Brain microvascular endothelial cell (primary cell): ENCODE measurements around the gene LYZL2.
"Not testable (repeated sequence)": the region's sequence is repeated elsewhere in the genome, so short reads cannot be mapped to it uniquely, and the experiment has no call there.

Experiments
- DNase-seq: peaks from one replicate; pipeline ENCODE4 v3.0.0-alpha.2; 2020
- H3K27ac ChIP-seq: fragments of 250-450 bp; sonication (Bioruptor Pico); 2 replicates; pipeline ENCODE4 v1.5.1; 2020; ENCODE audit warnings: mild to moderate bottlenecking, moderate library complexity
- H3K27me3 ChIP-seq: fragments of 250-450 bp; sonication (Bioruptor Pico); replicated peaks from 2 replicates; pipeline ENCODE4 v1.5.1; 2020; ENCODE audit warnings: mild to moderate bottlenecking
- H3K36me3 ChIP-seq: fragments of 250-450 bp; sonication (Bioruptor Pico); replicated peaks from 2 replicates; pipeline ENCODE4 v1.5.1; 2020; ENCODE audit warnings: mild to moderate bottlenecking
- H3K4me3 ChIP-seq: 2 replicates; pipeline ENCODE4 v1.5.1; 2011; ENCODE audit warnings: low read depth, mild to moderate bottlenecking, control low read depth, low read length, moderate library complexity
- in situ Hi-C: cut with HindIII; loops from 2 replicates; pipeline ENCODE4 v1.10.0; 2017; ENCODE audit warnings: low sequenced_read_pairs, low pct_ligation_motif_present
- TF ChIP-seq, protein P1 (sequence below): IDR thresholded peaks from 2 replicates; pipeline ENCODE4 v1.5.1; 2011; ENCODE audit warnings: low read depth, mild to moderate bottlenecking, moderate library complexity, low read length, control low read depth, inconsistent platforms; ENCODE audit errors: missing control alignments

LYZL2 gene

DNA sequence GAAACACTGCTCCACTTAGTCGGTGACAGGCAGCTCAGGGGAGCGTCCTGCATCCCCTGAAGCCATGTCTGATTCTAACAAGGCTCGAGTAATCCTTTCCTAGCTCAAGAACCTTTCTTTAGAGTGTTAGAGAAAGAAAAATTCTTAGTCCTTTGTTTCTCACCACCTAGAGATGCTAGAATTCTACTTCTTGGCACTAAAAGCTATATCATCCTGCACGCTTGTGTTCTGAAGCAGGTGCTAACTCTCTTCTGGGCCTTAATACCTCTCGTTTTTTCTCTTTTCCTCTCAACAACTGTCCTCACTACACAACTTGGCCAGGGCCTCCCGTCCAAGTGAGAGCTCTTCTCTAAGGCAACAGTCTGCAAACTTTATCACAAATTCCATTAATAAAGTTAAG is at the start of gene LYZL2:
Gene LYZL2 (minus strand): TSS at position 101 of the 400 bp plus-strand sequence. CDS start 2,838 bp downstream, outside the sequence.
- H3K36me3 ChIP-seq, result no peaks in the 10 kb centered on the region
- TF ChIP-seq, protein P1, sequence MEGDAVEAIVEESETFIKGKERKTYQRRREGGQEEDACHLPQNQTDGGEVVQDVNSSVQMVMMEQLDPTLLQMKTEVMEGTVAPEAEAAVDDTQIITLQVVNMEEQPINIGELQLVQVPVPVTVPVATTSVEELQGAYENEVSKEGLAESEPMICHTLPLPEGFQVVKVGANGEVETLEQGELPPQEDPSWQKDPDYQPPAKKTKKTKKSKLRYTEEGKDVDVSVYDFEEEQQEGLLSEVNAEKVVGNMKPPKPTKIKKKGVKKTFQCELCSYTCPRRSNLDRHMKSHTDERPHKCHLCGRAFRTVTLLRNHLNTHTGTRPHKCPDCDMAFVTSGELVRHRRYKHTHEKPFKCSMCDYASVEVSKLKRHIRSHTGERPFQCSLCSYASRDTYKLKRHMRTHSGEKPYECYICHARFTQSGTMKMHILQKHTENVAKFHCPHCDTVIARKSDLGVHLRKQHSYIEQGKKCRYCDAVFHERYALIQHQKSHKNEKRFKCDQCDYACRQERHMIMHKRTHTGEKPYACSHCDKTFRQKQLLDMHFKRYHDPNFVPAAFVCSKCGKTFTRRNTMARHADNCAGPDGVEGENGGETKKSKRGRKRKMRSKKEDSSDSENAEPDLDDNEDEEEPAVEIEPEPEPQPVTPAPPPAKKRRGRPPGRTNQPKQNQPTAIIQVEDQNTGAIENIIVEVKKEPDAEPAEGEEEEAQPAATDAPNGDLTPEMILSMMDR, result no peak
- no peak within 1 kb of the TSS for H3K4me3 ChIP-seq
- in situ Hi-C loops, result no loop called here
- no peak within 1 kb of the TSS for H3K27ac ChIP-seq
- DNase-seq, result no peak
- H3K27me3 ChIP-seq, result no peaks in the 10 kb centered on the region

DNA sequence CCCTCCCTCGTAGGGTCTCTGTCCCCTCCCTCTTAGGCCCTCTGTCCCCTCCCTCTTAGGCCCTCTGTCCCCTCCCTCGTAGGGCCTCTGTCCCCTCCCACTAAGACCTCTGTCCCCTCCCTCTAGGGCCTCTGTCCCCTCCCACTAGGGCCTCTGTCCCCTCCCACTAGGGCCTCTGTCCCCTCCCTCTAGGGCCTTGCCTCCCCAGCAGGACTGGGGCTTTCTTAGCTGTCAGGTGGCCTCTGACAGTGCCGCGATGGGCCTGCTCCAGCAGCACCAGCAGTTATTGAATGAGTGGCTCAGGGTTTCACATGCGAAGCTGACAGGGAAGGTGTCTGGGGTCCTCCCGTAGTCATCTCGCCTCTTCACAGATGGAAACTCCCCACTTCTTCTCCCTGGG is 48.1 kb upstream of the LYZL2 start:
- H3K27ac ChIP-seq, H3K36me3 ChIP-seq, H3K4me3 ChIP-seq, DNase-seq, H3K27me3 ChIP-seq, in situ Hi-C loops: not testable (repeated sequence)

DNA sequence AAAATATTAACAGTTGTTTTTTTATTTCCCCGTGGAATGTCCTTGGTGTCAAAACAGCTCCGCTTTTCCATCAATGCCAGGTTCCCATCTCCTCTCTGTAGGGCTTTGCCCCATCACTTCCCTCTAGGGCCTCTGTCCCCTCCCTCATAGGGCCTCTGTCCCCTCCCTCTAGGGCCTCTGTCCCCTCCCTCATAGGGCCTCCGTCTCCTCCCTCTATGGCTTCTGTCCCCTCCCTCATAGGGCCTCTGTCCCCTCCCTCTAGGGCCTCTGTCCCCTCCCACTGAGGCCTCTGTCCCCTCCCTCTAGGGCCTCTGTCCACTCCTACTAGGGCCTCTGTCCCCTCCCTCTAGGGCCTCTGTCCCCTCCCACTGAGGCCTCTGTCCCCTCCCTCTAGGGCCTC is 47.6 kb upstream of the LYZL2 start:
- H3K27me3 ChIP-seq, H3K36me3 ChIP-seq, DNase-seq, H3K4me3 ChIP-seq, in situ Hi-C loops, H3K27ac ChIP-seq: not testable (repeated sequence)

DNA sequence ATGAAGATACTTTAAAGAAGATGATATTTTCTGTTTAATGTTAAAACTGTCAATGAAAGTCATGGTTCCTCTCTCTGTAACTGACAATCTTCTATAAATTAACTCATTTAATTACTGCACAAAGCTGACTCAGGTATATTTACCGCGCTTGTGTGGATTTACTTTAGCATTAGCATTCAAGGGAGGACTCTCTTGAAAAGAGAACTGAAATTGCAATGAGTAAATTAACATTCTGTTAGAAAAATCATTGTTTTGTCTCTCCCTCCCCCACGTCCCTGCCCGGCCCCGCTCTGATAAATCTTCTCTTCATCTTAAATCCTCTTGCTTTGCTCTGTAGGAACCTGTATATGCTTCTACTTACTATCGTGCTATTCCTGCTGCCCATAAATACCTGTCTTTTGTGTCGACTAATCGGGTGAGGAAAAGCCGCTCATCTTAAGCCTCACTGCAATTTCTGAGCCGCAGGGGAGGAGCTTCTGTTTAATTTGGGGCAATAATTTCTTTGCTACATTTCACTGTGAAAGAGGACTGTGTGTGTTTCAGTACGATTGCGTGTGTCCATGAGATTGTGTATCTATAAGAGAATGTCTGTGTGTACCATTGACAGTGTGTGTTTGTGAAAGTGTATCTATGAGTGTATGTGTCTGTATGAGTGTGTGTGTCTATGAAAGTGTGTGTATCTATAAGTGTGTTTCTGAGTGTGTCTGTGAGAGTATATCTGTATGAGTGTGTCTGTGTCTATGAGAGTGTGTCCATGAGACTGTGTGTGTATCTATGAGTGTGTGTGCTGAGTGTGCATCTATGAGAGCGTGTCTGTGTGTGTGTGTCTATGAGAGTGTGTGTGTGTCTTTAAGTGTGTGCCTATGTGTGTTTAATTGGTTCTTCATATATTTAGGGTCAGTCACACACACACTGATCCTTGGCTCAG is 46.5 kb upstream of the LYZL2 start:
- no peaks in the 10 kb centered on the region for H3K27me3 ChIP-seq
- no peaks in the 10 kb centered on the region for H3K36me3 ChIP-seq
- no peak overlapping the region for H3K27ac ChIP-seq
- TF ChIP-seq, protein P1, result no peak
- in situ Hi-C loops, result no loop called here
- DNase-seq, result no peak
- H3K4me3 ChIP-seq, result no peak overlapping the region

DNA sequence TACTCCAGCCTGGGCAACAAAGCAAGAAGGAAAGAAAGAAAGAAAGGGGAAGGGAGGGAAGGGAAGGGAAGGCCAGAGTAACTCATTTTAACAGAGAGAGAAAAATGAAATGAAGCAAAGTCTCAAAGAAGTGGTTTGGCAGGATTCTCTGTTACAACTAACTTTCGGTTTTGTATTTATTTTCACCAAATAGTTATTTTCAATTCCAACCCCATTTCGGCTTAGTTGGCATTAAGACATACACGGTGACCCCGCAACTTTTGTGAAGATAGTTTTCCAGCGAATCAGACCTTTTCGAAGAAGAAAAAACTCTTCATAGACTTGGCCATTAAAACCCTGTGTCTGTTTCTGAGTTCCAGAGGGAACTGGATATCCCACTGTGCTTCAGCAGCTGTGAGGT is 45.2 kb upstream of the LYZL2 start:
- in situ Hi-C loops, result no loop called here
- TF ChIP-seq, protein P1, result no peak
- Histone ChIP-seq H3K4me3 (no peak overlapping the region), H3K27me3 (no peaks in the 10 kb centered on the region), H3K36me3 (no peaks in the 10 kb centered on the region), H3K27ac (no peak overlapping the region)
- DNase-seq, result no peak

DNA sequence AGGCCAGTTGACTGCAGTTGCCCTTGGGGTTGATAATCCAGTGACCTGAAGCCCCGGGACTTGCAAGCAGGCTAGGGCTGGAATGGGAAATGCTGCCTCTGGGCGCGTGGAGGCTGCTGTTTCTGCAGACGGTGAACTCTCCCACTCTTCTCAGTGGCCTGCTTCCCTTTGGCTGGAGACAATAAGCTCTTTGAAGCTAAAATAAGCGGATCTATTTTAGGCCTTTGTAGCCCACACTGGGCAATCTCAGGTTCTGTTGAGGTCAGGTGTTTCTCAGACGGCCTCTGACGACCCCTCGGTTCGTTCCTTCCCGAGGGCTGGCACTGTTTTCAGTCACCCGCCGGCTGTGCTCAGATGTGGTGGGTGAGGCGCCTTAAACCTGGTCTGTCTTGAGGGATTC is 43.7 kb upstream of the LYZL2 start:
- in situ Hi-C loops, H3K27ac ChIP-seq, DNase-seq, H3K27me3 ChIP-seq, H3K36me3 ChIP-seq, H3K4me3 ChIP-seq: not testable (repeated sequence)

DNA sequence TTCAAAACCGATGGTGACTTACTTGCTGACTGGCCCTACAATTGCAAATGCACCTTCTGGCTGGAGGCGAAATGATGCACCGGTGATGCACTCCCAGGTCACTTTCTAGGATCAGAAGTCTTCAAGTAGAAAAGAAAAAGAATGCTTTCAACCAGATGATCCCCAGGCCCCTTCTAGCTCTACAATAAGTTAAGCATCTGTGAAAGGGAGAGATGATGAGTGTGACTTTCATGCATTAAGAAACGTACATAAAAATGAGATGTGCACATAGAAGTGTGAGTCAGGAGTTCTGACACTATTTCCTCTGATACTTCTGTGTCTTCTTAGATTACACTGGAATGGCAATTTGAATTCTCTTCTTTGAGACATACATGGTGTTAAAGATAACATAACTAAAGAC is 42.8 kb upstream of the LYZL2 start:
- H3K4me3 ChIP-seq, H3K36me3 ChIP-seq, H3K27ac ChIP-seq, in situ Hi-C loops, DNase-seq, H3K27me3 ChIP-seq: not testable (repeated sequence)
